Measurements from ENCODE around the gene PLEKHA8.

PLEKHA8 gene

GRCh38 chr7:30164567-30164966, 136.4 kb downstream of the PLEKHA8 start:
- Histone ChIP-seq H3K4me2 (ENCODE audit: low read length) (no peak overlapping the region), H3K4me3 (ENCODE audit: low read length) (no peak overlapping the region), H3K36me3 (ENCODE audit: insufficient read depth, low read length) (no peaks in the 10 kb centered on the region), H3K4me1 (ENCODE audit: control insufficient read depth, insufficient read depth, low read length) (peaks cover 29% of the 10 kb centered on the region), H3K27me3 (ENCODE audit: control insufficient read depth, insufficient read depth, low read length) (no peaks in the 10 kb centered on the region), H3K9me3 (replicated peaks; ENCODE audit: low read length) (no peaks in the 10 kb centered on the region), H3K9ac (ENCODE audit: low read depth, low read length) (no peak overlapping the region)

- Histone ChIP-seq H3K9ac (ENCODE audit: low read depth, low read length) (no peak overlapping the region), H3K9me3 (replicated peaks; ENCODE audit: low read length) (no peaks in the 10 kb centered on the region), H3K27me3 (ENCODE audit: control insufficient read depth, insufficient read depth, low read length) (no peaks in the 10 kb centered on the region), H3K4me1 (ENCODE audit: control insufficient read depth, insufficient read depth, low read length) (peaks cover 37% of the 10 kb centered on the region), H3K4me3 (ENCODE audit: low read length) (no peak overlapping the region), H3K36me3 (ENCODE audit: insufficient read depth, low read length) (no peaks in the 10 kb centered on the region), H3K4me2 (ENCODE audit: low read length) (no peak overlapping the region)
Measured at GRCh38 chr7:30165590-30165989, 137.4 kb downstream of the PLEKHA8 start.

DNA sequence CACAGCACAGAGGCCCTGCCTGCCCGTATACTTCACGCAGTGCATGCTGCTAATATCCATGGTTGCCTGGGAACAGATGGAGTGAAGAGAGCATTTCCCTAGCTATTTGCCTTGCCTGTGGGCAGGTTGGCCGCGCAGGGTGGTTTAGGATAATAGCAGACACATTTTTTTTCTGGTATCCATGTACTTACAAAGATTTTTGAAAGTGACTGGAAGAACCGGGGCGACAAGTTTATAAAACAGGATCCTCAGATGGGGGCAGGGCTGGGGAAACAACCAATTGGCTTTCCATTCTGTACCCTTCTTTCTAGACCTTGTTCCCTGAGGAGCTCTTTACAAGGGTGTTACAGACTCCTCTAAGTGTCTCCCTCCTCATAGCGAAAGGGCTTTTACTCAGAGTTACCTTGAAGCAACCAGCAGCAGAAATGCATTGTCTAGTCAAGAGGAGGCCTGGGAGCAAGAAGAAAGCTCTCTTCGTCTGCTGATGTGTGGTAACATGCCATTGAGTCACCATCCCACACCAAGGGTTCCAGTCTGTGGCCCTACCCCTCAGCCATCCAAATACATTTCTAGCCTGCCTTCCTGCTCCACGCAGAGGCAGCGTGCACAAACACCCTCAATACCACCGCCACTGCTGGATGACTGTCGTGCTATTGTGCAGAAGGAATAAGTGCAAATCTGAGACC, 138.1 kb downstream of the PLEKHA8 start:
- Histone ChIP-seq H3K4me2 (ENCODE audit: low read length) (no peak overlapping the region), H3K9me3 (replicated peaks; ENCODE audit: low read length) (no peaks in the 10 kb centered on the region), H3K27me3 (ENCODE audit: control insufficient read depth, insufficient read depth, low read length) (no peaks in the 10 kb centered on the region), H3K9ac (ENCODE audit: low read depth, low read length) (no peak overlapping the region), H3K4me3 (ENCODE audit: low read length) (no peak overlapping the region), H3K4me1 (ENCODE audit: control insufficient read depth, insufficient read depth, low read length) (peaks cover 37% of the 10 kb centered on the region), H3K36me3 (ENCODE audit: insufficient read depth, low read length) (no peaks in the 10 kb centered on the region)

- no peaks in the 10 kb centered on the region for H3K36me3 ChIP-seq (ENCODE audit: insufficient read depth, low read length)
- H3K9me3 ChIP-seq (replicated peaks; ENCODE audit: low read length), result no peaks in the 10 kb centered on the region
- peaks cover 40% of the 10 kb centered on the region for H3K4me1 ChIP-seq (ENCODE audit: control insufficient read depth, insufficient read depth, low read length)
- H3K9ac ChIP-seq (ENCODE audit: low read depth, low read length), result no peak overlapping the region
- no peaks in the 10 kb centered on the region for H3K27me3 ChIP-seq (ENCODE audit: control insufficient read depth, insufficient read depth, low read length)
- no peak overlapping the region for H3K4me2 ChIP-seq (ENCODE audit: low read length)
- no peak overlapping the region for H3K4me3 ChIP-seq (ENCODE audit: low read length)
Measured at GRCh38 chr7:30166841-30167235, 138.6 kb downstream of the PLEKHA8 start.

DNA sequence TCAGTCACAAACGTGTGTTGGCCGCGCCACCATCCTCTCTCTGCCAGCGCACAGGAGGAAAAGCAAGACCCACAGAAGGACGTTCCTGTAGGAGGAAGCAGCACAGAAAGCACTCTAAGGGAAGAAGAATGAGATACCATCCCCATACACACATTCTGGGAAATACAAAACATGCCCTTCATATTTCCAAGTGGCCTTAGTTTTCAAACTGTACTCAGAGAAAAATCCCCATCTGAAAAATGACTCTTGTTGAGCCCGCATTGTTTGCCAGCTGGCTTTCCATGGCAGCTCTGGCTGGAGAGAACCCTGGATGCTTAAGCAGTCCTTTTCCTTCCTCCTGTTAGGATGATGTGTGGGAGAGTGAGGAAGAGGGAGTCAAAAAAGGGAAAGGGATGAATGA, 139.7 kb downstream of the PLEKHA8 start:
- Histone ChIP-seq H3K27me3 (ENCODE audit: control insufficient read depth, insufficient read depth, low read length) (no peaks in the 10 kb centered on the region), H3K9me3 (replicated peaks; ENCODE audit: low read length) (no peaks in the 10 kb centered on the region), H3K4me3 (ENCODE audit: low read length) (no peak overlapping the region), H3K36me3 (ENCODE audit: insufficient read depth, low read length) (no peaks in the 10 kb centered on the region), H3K4me2 (ENCODE audit: low read length) (no peak overlapping the region), H3K4me1 (ENCODE audit: control insufficient read depth, insufficient read depth, low read length) (peaks cover 43% of the 10 kb centered on the region), H3K9ac (ENCODE audit: low read depth, low read length) (no peak overlapping the region)

DNA sequence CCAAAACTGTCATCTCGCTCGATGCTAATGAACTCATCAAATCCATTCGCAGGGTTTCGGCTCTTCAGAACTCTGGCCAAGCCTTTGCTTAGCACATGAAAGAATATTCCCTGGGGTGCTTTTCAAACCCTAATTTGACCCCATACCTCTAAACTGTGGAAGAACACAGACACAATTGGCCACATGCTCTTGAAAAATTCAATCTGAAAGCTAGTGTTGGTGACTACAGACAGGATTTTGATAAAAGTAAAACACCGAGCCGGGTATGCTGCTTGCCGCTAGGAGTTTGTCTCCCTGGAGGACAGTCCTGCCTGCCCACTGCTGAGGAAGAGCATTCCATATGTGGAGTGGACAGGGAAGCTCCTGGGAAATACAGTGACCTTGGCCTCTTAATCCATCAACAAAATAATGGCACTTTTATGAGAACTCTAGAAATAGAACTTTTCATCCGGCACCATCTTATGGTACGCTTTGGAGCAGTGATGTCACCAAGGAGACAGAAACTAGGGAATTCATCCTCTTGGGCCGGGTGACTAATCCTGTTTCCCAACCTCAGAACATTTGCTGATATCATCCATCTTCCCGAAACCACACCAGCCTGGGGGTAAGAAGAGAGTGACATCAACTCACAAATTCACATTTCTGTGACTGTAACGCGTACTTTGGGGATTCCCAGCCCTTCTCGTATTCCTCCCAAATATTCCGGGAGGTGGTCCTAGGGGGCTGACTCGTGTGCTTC, 140.8 kb downstream of the PLEKHA8 start:
- H3K4me3 ChIP-seq (ENCODE audit: low read length), result peak overlapping the region; percentile 25
- no peaks in the 10 kb centered on the region for H3K9me3 ChIP-seq (replicated peaks; ENCODE audit: low read length)
- no peaks in the 10 kb centered on the region for H3K36me3 ChIP-seq (ENCODE audit: insufficient read depth, low read length)
- no peaks in the 10 kb centered on the region for H3K27me3 ChIP-seq (ENCODE audit: control insufficient read depth, insufficient read depth, low read length)
- H3K9ac ChIP-seq (ENCODE audit: low read depth, low read length), result peak overlapping the region; percentile 4
- H3K4me2 ChIP-seq (ENCODE audit: low read length), result peak overlapping the region; percentile 66
- H3K4me1 ChIP-seq (ENCODE audit: control insufficient read depth, insufficient read depth, low read length), result peaks cover 42% of the 10 kb centered on the region

DNA sequence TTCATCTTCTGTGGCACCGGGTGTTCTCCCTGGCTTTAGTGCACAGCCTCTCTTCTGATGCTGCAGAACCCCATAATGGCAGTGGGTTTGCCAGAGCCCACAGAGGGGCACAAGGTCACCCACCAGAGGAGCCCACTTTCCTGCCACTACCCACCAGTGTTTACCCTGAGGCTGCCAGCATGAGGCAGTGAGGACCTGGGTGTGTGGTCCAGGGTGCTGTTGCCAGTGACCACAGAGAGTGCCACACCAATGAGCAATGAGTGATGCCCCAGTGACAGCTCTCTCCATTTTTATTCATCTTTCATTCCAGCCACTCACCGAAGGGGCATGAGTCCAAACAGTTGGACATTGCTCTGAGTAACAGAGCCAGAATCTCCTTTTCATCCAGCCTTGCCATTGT, 141.4 kb downstream of the PLEKHA8 start:
- Histone ChIP-seq H3K4me3 (ENCODE audit: low read length) (peak overlapping the region; percentile 25), H3K9ac (ENCODE audit: low read depth, low read length) (peak overlapping the region; percentile 4), H3K9me3 (replicated peaks; ENCODE audit: low read length) (no peaks in the 10 kb centered on the region), H3K4me2 (ENCODE audit: low read length) (peak overlapping the region; percentile 66), H3K4me1 (ENCODE audit: control insufficient read depth, insufficient read depth, low read length) (peaks cover 40% of the 10 kb centered on the region), H3K36me3 (ENCODE audit: insufficient read depth, low read length) (no peaks in the 10 kb centered on the region), H3K27me3 (ENCODE audit: control insufficient read depth, insufficient read depth, low read length) (no peaks in the 10 kb centered on the region)

DNA sequence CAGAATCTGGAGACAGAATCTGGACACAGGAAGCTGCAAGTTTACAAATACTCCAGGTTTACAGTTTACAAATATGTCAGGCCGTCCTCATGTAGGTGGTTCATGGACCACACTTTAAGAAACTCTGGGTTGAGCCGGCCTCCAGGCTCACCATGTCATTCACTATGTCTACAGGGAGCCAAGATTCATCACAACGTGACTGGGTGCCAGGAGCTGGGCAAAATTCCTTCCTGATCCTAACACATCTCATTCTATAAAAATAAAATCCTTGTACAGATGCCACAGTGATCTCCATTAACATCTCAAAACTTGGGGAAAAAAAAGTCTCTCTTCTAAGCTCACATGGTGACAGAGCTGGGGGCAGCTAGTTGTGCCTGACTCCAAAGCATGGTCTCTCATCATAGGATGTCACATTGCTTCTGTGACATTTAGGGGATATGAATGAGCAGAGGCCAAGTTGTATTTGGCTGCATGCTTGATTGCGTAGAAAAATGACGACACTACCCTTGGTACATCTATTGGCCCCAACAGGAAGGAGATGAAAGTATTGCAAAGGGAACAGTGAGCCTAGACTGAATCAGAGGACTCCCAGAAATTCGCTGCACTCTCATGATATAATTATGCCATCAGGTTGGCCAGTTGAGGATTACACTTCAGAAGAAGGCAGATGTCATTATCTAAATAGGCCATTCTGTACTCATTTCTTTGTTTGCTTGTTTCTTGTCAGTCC, 142.4 kb downstream of the PLEKHA8 start:
- peaks cover 40% of the 10 kb centered on the region for H3K4me1 ChIP-seq (ENCODE audit: control insufficient read depth, insufficient read depth, low read length)

DNA sequence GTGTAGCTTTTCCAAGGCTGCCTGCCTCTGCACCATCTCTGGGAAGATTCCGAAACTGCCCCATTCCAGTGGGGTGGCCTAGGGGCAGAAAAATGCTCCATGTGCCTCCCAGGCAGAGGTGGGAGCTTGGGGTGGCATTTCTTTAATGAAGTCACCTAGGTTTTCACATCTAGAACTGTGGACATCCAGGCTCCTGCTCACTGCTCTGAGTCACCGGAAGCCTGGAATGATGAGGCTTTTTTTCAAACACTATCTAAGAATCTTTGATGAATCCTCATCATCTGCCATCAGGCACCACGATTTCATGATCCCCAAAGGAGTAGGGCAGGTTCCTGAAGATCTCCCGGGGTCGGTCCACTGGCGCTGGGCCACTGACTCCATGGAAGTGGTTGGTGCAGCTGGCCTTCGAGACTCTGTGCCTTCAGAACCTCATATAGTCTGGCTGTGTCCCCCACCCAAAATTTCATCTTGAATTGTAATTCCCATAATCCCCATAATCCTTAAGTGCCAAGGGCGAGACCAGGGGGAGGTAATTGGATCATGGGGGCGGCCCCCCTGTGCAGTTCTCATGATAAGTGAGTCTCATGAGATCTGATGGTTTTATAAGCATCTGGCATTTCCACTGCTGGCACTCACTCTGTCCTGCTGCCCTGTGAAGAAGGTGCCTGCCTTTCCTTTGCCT, 143.7 kb downstream of the PLEKHA8 start:
- Histone ChIP-seq H3K4me1 (ENCODE audit: control insufficient read depth, insufficient read depth, low read length) (peaks cover 40% of the 10 kb centered on the region), H3K9ac (ENCODE audit: low read depth, low read length) (peak overlapping the region; percentile 34), H3K9me3 (replicated peaks; ENCODE audit: low read length) (no peaks in the 10 kb centered on the region)

More for the DNA sequence above, 142.4 kb downstream of the PLEKHA8 start:
- Histone ChIP-seq H3K4me2 (ENCODE audit: low read length) (no peak overlapping the region), H3K4me3 (ENCODE audit: low read length) (no peak overlapping the region), H3K27me3 (ENCODE audit: control insufficient read depth, insufficient read depth, low read length) (no peaks in the 10 kb centered on the region), H3K9me3 (replicated peaks; ENCODE audit: low read length) (no peaks in the 10 kb centered on the region), H3K36me3 (ENCODE audit: insufficient read depth, low read length) (no peaks in the 10 kb centered on the region), H3K9ac (ENCODE audit: low read depth, low read length) (no peak overlapping the region)

DNA sequence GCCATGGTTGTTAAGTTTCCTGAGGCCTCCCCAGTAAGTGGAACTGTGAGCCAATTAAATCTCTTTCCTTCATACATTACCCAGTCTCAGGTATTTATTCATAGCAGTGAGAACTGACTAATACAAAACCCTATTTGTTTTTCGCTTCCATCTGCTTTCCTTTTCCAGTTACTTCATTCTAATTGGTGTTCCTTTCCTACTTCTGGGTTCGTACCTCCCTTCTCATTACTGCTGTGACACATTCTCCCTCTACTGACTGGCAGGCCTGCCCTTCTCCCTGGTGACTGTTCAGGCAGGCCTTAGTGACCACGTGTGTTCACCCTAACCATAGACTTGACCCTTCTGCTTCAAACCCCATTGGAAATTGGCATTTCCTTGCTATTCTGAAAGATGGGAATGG, 144.2 kb downstream of the PLEKHA8 start:
- Histone ChIP-seq H3K4me3 (ENCODE audit: low read length) (no peak overlapping the region), H3K4me2 (ENCODE audit: low read length) (peak overlapping the region; percentile 20), H3K4me1 (ENCODE audit: control insufficient read depth, insufficient read depth, low read length) (peaks cover 40% of the 10 kb centered on the region)

More for the DNA sequence above, 143.7 kb downstream of the PLEKHA8 start:
- no peaks in the 10 kb centered on the region for H3K36me3 ChIP-seq (ENCODE audit: insufficient read depth, low read length)
- H3K4me3 ChIP-seq (ENCODE audit: low read length), result no peak overlapping the region
- H3K27me3 ChIP-seq (ENCODE audit: control insufficient read depth, insufficient read depth, low read length), result no peaks in the 10 kb centered on the region
- H3K4me2 ChIP-seq (ENCODE audit: low read length), result no peak overlapping the region

More for the DNA sequence above, 144.2 kb downstream of the PLEKHA8 start:
- Histone ChIP-seq H3K36me3 (ENCODE audit: insufficient read depth, low read length) (no peaks in the 10 kb centered on the region), H3K9me3 (replicated peaks; ENCODE audit: low read length) (no peaks in the 10 kb centered on the region), H3K9ac (ENCODE audit: low read depth, low read length) (peak overlapping the region; percentile 34), H3K27me3 (ENCODE audit: control insufficient read depth, insufficient read depth, low read length) (no peaks in the 10 kb centered on the region)

Measured in skeletal muscle satellite cell (primary cell).